SK-N-MC (cell line): Measurements from ENCODE around the gene CAMSAP1.

Source experiments
- DNase-seq: peaks from one replicate; pipeline ENCODE4 v3.0.0-alpha.2; 2011; ENCODE audit warnings: low read depth, low spot score
- H3K27ac ChIP-seq: fragments of 200-600 bp; sonication (generic); 2 replicates; pipeline ENCODE4 v1.5.1; 2016; ENCODE audit warnings: mixed run types
- H3K36me3 ChIP-seq: fragments of 200-600 bp; sonication (generic); 2 replicates; pipeline ENCODE4 v1.6.1; 2017; ENCODE audit warnings: antibody characterized with exemption, low read length, mixed read lengths; ENCODE audit not compliant: insufficient read depth
- H3K4me3 ChIP-seq: fragments of 200-600 bp; sonication (generic); 2 replicates; pipeline ENCODE4 v1.5.1; 2016
- H3K9ac ChIP-seq: fragments of 200-600 bp; sonication (generic); 2 replicates; pipeline ENCODE4 v1.8.0; 2017; ENCODE audit warnings: mixed run types, mixed read lengths; ENCODE audit not compliant: insufficient read length
- H3K9me3 ChIP-seq: fragments of 200-600 bp; sonication (generic); 2 replicates; pipeline ENCODE4 v1.6.1; 2017; ENCODE audit warnings: low read depth, mild to moderate bottlenecking, antibody characterized with exemption, low read length, moderate library complexity, mixed read lengths
- EZH2 ChIP-seq: fragments of 200-600 bp; sonication (generic); IDR thresholded peaks from one replicate; pipeline ENCODE4 v1.6.1; 2017; ENCODE audit warnings: antibody characterized with exemption
- FOXP2 ChIP-seq: optimal IDR thresholded peaks from 2 replicates; pipeline ENCODE3; 2011; ENCODE audit warnings: mild to moderate bottlenecking, moderate library complexity; ENCODE audit not compliant: insufficient read depth; ENCODE audit errors: extremely low read length, control extremely low read depth
- POLR2AphosphoS5 ChIP-seq: IDR thresholded peaks from 2 replicates; pipeline ENCODE4 v1.6.1; 2012; ENCODE audit warnings: mild to moderate bottlenecking, low read depth, low read length, borderline replicate concordance

CAMSAP1 gene

DNA sequence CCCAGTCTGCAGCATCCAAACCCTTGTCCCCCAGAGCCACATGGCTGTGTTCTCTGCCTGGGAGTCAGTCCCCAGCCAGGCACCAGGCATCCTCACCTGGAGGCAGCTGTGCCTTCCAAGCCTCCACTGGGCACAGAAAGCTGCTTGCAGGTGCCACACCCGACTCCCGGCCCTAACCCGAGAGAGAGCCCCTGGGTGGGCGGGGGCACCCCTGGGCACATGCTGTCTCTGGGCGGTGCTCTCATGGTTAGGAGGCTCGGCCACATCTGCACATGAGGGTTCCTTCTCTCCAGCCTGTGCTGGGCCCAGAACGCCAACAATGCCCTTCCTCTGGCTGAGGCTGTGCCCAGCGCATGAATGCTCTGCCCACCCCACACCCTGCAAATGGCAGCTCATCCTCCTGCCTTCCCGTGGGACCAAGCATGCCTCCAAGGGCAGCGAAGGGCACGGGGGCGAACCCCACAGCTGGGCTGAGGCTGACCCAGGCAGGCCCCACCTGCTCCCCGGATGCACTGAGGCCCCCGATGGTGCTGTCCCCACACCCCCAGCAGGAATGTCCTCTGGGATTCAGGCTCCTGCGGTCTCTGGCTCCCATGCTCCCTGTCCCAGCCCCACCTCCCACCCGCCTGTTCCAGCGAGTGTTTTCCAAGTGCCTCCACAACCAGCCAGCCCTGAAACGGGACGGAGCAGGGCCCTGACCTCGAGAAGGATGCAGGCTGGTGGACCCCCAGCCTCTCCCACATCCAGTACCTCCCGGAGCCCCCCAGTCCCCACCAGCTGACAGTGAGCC lies 22.5 kb upstream of the CAMSAP1 start:
- TF ChIP-seq EZH2 (no peak), POLR2AphosphoS5 (no peak), FOXP2 (no peak)
- DNase-seq, result no peak
- H3K9ac ChIP-seq, result no peak overlapping the region
- no peak overlapping the region for H3K4me3 ChIP-seq
- no peak overlapping the region for H3K27ac ChIP-seq
- H3K36me3 ChIP-seq, result peaks cover 13% of the 10 kb centered on the region; the same call in 1 of the 2 replicates
- no peaks in the 10 kb centered on the region for H3K9me3 ChIP-seq

GRCh38 chr9:135928731-135929655 lies 21.6 kb upstream of the CAMSAP1 start:
- Histone ChIP-seq H3K9me3 (no peaks in the 10 kb centered on the region), H3K27ac (no peak overlapping the region), H3K9ac (no peak overlapping the region), H3K36me3 (peaks cover 10% of the 10 kb centered on the region; the same call in 1 of the 2 replicates), H3K4me3 (no peak overlapping the region)
- TF ChIP-seq EZH2 (no peak), FOXP2 (no peak), POLR2AphosphoS5 (no peak)
- DNase-seq, result no peak

DNA sequence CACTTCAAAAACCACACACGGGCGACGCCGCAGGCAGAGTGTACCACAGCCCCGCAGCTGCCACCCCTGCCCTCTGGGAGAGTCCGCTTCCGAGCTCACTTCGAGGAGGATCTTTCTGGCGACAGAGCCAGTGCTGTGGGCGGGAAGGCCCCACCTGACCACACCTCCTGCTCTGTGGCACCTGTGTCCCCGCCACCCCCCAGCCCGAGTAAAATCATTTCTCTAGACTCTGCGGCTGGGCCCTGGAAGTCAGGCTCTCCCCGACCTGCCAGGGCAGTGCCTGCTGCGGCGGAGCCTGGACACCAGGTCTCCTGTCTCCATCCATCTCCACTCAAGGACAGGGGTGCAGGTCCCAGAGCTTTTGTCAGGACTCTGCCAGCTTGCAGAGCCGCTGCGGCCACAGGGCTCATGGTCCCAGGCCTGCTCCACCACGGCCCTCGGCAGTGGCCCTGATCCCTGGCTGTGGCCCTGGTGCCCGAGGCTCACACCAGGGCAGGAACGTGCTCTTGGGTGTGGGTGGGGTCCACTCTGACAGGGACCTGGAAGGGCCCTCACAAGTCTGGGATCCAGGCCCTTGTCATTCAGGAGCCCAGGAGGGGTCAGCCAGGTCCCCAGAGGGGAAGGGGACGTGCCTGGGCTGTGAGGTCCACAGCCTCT lies 20.9 kb upstream of the CAMSAP1 start:
- H3K27ac ChIP-seq, result no peak overlapping the region
- no peak for DNase-seq
- TF ChIP-seq FOXP2 (no peak), EZH2 (no peak), POLR2AphosphoS5 (no peak)
- H3K4me3 ChIP-seq, result no peak overlapping the region
- no peak overlapping the region for H3K9ac ChIP-seq
- no peaks in the 10 kb centered on the region for H3K9me3 ChIP-seq
- H3K36me3 ChIP-seq, result peaks cover 7% of the 10 kb centered on the region; the same call in 1 of the 2 replicates

DNA sequence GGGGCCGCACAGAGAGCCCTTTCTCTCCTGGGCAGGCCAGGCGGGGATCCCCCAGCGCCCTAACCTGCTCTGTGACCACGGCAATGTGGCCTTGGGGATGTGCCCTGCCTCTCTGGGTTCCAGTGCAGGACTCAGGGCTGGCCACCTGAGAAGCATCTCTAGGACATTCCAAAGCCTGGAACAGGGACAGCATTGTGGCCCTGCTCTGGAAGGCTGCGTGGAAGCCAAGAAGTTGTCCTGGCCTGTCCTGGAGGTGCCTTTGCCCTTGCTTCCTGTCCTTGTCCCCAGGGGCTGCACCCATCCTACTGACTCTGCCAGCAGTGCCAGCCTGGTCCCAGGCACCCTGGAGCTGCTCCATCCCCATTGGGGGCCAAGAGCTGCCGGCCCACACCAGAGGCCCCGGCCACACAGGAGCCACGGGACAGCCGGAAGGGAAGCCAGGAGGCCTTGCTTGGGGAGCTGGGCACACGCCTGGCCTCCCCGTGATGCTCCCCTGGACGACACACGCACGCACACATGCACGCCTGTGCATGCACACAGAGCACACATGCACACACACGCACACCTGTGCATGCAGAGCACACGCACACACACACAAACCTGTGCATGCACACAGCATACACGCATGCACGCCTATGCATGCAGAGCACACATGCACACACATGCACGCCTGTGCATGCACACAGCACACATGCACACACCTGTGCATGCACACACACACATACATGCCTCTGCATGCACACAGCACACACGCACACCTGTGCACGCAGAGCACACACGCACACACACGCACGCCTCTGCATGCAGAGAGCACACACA lies 20.1 kb upstream of the CAMSAP1 start:
- TF ChIP-seq EZH2 (no peak), POLR2AphosphoS5 (no peak), FOXP2 (no peak)
- Histone ChIP-seq H3K9me3 (no peaks in the 10 kb centered on the region), H3K36me3 (no peaks in the 10 kb centered on the region; the same call in 1 of the 2 replicates), H3K9ac (no peak overlapping the region), H3K27ac (no peak overlapping the region), H3K4me3 (no peak overlapping the region)
- no peak for DNase-seq

GRCh38 chr9:135926402-135927194 lies 19.3 kb upstream of the CAMSAP1 start:
- DNase-seq, result no peak
- H3K4me3 ChIP-seq, result no peak overlapping the region
- no peaks in the 10 kb centered on the region for H3K9me3 ChIP-seq
- H3K27ac ChIP-seq, result no peak overlapping the region
- H3K9ac ChIP-seq, result no peak overlapping the region
- TF ChIP-seq EZH2, result no peak
- no peak for TF ChIP-seq POLR2AphosphoS5
- TF ChIP-seq FOXP2, result no peak
- H3K36me3 ChIP-seq, result no peaks in the 10 kb centered on the region

DNA sequence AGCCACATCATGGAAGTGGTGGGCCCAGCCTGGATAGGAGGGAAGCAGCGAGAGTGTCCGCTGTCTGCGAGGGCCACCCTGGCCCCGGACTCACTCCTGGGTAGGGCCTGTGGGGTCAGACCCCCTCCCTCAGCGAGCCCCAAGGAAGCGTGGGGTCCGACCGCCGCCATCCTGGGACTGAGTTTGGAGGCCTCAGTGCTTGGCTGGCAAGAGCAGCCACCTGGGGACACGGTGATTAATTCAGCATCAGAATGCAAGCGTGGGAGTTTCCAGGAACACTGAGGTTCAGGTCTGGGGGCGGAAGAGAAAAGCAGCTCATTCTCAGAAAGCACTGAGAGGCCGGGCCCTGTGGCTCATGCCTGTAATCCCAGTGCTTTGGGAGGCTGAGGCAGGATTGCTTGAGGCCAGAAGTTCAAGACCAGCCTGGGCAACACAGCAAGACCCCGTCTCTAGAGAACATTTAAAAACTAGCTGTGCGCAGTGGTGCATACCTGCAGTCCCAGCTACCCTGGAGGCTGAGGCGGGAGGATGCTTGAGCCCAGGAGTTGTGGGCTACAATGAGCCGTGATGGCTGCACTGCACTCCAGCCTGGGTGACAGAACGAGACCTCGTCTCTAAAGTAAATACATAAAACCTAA lies 18.3 kb upstream of the CAMSAP1 start:
- no peak overlapping the region for H3K27ac ChIP-seq
- DNase-seq, result no peak
- no peak overlapping the region for H3K9ac ChIP-seq
- H3K9me3 ChIP-seq, result no peaks in the 10 kb centered on the region
- TF ChIP-seq POLR2AphosphoS5 (no peak), EZH2 (no peak), FOXP2 (no peak)
- no peaks in the 10 kb centered on the region for H3K36me3 ChIP-seq
- no peak overlapping the region for H3K4me3 ChIP-seq
